ENCODE measurements around the gene GNB1L. TPM values are rescaled to one million over a fixed set of nuclear protein-coding genes. Genes with fewer than 3 reads are reported as not detected.

The GNB1L gene
- total RNA-seq, 1 experiment from 2014 or later = 27.0 TPM

DNA sequence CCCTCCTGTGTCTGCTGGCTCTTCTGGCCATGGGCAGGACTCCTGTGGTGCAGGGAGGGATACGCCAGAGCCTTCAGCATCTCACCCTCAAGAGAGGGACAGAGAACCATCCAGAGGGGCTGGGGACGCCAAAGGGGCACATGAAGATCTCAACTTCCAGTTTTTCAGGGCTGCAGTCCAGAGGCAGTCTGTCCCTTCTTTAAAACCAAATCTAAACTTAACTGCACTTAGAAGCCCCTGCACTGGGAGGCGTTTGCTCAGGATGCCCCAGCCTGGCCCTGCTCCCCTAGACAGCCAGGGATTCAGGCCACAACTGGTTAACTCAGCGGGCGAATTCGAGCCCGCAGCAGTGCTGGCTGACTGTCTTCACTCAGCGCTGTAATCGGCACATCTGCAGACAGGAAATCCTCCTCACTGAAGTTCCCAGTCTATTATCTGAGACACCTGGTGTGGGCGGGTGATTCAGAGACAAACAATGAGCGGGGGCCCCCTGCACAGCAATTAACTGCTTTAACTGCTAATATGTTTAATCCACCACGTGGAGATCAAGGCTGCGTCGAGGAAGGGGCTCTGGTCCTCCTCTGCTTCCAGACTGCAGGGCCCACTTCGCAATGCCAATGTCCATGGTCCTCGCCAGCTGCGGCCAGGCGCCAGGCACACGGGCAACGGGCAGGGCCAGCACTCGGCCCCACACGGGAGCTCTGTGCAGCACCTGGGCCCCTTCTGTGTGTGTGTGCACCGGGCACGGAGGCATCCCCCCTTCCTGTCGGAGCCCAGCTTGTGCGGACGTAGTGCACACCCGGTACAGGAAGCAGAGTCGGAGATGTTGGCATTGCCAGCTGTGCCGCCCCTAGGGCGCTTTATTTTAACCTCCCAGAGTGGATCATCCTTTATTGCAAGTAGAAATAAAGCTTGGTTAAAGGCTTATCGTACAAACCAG, 36.9 kb upstream of the GNB1L start:
- TF ChIP-seq, protein P1, sequence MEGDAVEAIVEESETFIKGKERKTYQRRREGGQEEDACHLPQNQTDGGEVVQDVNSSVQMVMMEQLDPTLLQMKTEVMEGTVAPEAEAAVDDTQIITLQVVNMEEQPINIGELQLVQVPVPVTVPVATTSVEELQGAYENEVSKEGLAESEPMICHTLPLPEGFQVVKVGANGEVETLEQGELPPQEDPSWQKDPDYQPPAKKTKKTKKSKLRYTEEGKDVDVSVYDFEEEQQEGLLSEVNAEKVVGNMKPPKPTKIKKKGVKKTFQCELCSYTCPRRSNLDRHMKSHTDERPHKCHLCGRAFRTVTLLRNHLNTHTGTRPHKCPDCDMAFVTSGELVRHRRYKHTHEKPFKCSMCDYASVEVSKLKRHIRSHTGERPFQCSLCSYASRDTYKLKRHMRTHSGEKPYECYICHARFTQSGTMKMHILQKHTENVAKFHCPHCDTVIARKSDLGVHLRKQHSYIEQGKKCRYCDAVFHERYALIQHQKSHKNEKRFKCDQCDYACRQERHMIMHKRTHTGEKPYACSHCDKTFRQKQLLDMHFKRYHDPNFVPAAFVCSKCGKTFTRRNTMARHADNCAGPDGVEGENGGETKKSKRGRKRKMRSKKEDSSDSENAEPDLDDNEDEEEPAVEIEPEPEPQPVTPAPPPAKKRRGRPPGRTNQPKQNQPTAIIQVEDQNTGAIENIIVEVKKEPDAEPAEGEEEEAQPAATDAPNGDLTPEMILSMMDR (conservative IDR thresholded peaks at IDR 0.05; ENCODE audit: low read depth, low read length) = no peak
- TF ChIP-seq EZH2phosphoT487 (IDR thresholded peaks at IDR 0.05; ENCODE audit: borderline replicate concordance, low read length) = no peak
- no peak for TF ChIP-seq EZH2 (IDR thresholded peaks at IDR 0.05; ENCODE audit: low read length, unreplicated experiment)
- Histone ChIP-seq H3K27me3 (ENCODE audit: low read length) (no peaks in the 10 kb centered on the region), H3F3A (ENCODE audit: low read length, unreplicated experiment) (no peaks in the 10 kb centered on the region), H3K9me3 (ENCODE audit: low read length) (no peaks in the 10 kb centered on the region), H3K9ac (ENCODE audit: low read length) (0 out of 2 replicates have a peak overlapping the region, but pooled peaks have one; percentile 6), H3K4me2 (ENCODE audit: low read length) (peak overlapping the region; percentile 66), H3K36me3 (ENCODE audit: low read depth, low read length) (no peaks in the 10 kb centered on the region), H3K4me1 (ENCODE audit: insufficient read depth, low read length) (peaks cover 19% of the 10 kb centered on the region), H3K4me3 (ENCODE audit: low read length) (peak overlapping the region; percentile 22; the same call in 1 of the 2 replicates), H3K79me2 (ENCODE audit: low read length) (no peaks in the 10 kb centered on the region), H4K20me1 (ENCODE audit: low read length) (no peaks in the 10 kb centered on the region), H3K9me2 (replicated peaks; ENCODE audit: low read length) (no peaks in the 10 kb centered on the region), H3K27ac (ENCODE audit: low read length) (peak overlapping the region; percentile 54), H2AFZ (ENCODE audit: low read length) (peak overlapping the region; percentile 65)
- POLR2A ChIA-PET (ENCODE audit: unreplicated experiment) = no interaction called here
- ATAC-seq (peak; percentile 93), DNase-seq (peak; percentile 79)
- intact Hi-C loops (cut with micrococcal nuclease) = loop anchor here (1.0 kb wide), 1 partner anchor 10 kb away; no protein-coding TSS in a partner anchor
- CTCF ChIA-PET = interaction anchor here (1.2 kb wide), 1 partner anchor 161 kb away, joined by 4 read pairs; no protein-coding TSS in a partner anchor
- BruUV-seq (replicated peaks) = no TSS peak

DNA sequence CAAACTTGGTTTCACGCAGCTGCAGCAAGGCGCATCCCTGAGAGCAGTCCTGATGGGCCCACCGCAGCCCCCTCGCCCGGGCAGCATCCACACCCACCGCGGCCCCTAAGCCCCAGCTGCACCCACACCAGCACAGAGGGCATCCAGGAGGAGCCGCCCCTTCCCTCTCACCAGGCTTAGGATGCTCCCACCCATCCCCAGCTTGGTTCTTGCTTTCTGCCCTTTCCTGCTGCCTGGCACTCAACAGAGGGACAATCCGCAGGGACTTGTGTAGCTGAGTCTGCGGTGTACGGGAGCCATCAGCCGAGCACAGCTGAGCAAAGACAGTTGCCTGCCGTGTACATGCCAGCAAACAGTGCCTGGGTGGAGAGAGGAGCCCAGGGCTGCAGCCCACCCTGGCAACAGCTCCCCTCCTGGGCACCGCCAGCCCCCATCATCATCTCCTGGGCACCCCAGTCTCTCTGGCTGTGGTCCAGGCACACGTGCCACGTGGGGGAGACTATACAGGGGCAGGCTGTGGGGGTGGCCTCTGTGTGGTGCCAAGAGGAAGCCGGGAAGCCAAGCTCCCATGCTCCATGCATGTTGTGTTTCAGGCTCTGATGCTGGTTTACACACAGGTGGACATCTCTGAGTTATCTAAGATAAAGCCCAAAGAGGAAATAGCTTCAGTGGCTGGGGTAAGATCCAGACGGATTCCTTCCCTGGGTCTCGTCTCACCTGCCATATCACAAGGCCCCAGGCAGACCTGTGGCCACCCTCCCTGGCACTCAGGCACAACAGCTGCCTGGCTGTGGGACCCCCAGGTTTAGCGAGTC, 36.0 kb upstream of the GNB1L start:
- no peaks in the 10 kb centered on the region for H3K36me3 ChIP-seq (ENCODE audit: low read depth, low read length)
- H4K20me1 ChIP-seq (ENCODE audit: low read length) = no peaks in the 10 kb centered on the region
- no peaks in the 10 kb centered on the region for H3K9me3 ChIP-seq (ENCODE audit: low read length)
- intact Hi-C loops (cut with micrococcal nuclease) = loop anchor here (1.0 kb wide), 1 partner anchor 9 kb away; no protein-coding TSS in a partner anchor
- POLR2A ChIA-PET (ENCODE audit: unreplicated experiment) = no interaction called here
- H3K9ac ChIP-seq (ENCODE audit: low read length) = no peak overlapping the region
- H3F3A ChIP-seq (ENCODE audit: low read length, unreplicated experiment) = no peaks in the 10 kb centered on the region
- H3K9me2 ChIP-seq (replicated peaks; ENCODE audit: low read length) = no peaks in the 10 kb centered on the region
- peaks cover 19% of the 10 kb centered on the region for H3K4me1 ChIP-seq (ENCODE audit: insufficient read depth, low read length)
- peak overlapping the region; percentile 66 for H3K4me2 ChIP-seq (ENCODE audit: low read length)
- H3K79me2 ChIP-seq (ENCODE audit: low read length) = no peaks in the 10 kb centered on the region
- BruUV-seq (replicated peaks) = no TSS peak
- CTCF ChIA-PET = no interaction called here
- DNase-seq (no peak), ATAC-seq (no peak)
- H2AFZ ChIP-seq (ENCODE audit: low read length) = no peak overlapping the region
- TF ChIP-seq EZH2 (IDR thresholded peaks at IDR 0.05; ENCODE audit: low read length, unreplicated experiment) (no peak), EZH2phosphoT487 (IDR thresholded peaks at IDR 0.05; ENCODE audit: borderline replicate concordance, low read length) (no peak)
- TF ChIP-seq, protein P1 (conservative IDR thresholded peaks at IDR 0.05; ENCODE audit: low read depth, low read length) = no peak
- peak overlapping the region; percentile 22; the same call in 1 of the 2 replicates for H3K4me3 ChIP-seq (ENCODE audit: low read length)
- no peaks in the 10 kb centered on the region for H3K27me3 ChIP-seq (ENCODE audit: low read length)
- H3K27ac ChIP-seq (ENCODE audit: low read length) = 0 out of 2 replicates have a peak overlapping the region, but pooled peaks have one; percentile 54
